Neural cell (in vitro differentiated cells): ENCODE data around the gene SPDEF. TPM values are rescaled to one million over a fixed set of nuclear protein-coding genes. Genes with fewer than 3 reads are reported as not detected.

ENCODE experiments used
- H2AFZ ChIP-seq: fragments of 200-600, 300-800 bp; sonication (generic), shearing (Covaris generic); 2 replicates; pipeline ENCODE4 v1.6.0; 2014; ENCODE audit warnings: low read depth, mild to moderate bottlenecking, antibody characterized with exemption, low read length, moderate library complexity
- H3F3A ChIP-seq: fragments of 200-600 bp; shearing (Covaris generic); 2 replicates; pipeline ENCODE4 v1.6.1; 2016; ENCODE audit warnings: mild to moderate bottlenecking, moderate library complexity, mixed read lengths, antibody characterized with exemption, low read length; ENCODE audit not compliant: insufficient read depth, poor library complexity, severe bottlenecking
- H3K27ac ChIP-seq: fragments of 200-600, 300-800 bp; sonication (generic), shearing (Covaris generic); 2 replicates; pipeline ENCODE4 v1.5.1; 2014; ENCODE audit warnings: mild to moderate bottlenecking, low read length, moderate library complexity
- H3K27me3 ChIP-seq: fragments of 300-800, 200-600 bp; sonication (generic), shearing (Covaris generic); 2 replicates; pipeline ENCODE4 v1.6.0; 2014; ENCODE audit warnings: mild to moderate bottlenecking, low read depth, low read length, moderate library complexity; ENCODE audit not compliant: insufficient read depth
- H3K36me3 ChIP-seq: fragments of 300-800, 200-600 bp; sonication (generic), shearing (Covaris generic); 2 replicates; pipeline ENCODE4 v1.5.1; 2014; ENCODE audit warnings: mild to moderate bottlenecking, antibody characterized with exemption, low read length, moderate library complexity; ENCODE audit not compliant: insufficient read depth
- H3K4me2 ChIP-seq: fragments of 300-800, 200-600 bp; sonication (generic), shearing (Covaris generic); 2 replicates; pipeline ENCODE4 v1.6.0; 2014; ENCODE audit warnings: mild to moderate bottlenecking, low read length
- H3K4me3 ChIP-seq: fragments of 300-800, 200-600 bp; sonication (generic), shearing (Covaris generic); 2 replicates; pipeline ENCODE4 v1.5.1; 2014; ENCODE audit warnings: mild to moderate bottlenecking, low read length, moderate library complexity
- H3K79me2 ChIP-seq: fragments of 200-600 bp; shearing (Covaris generic); replicated peaks from 2 replicates; pipeline ENCODE4 v1.6.0; 2014; ENCODE audit warnings: mild to moderate bottlenecking, low read length, moderate library complexity; ENCODE audit not compliant: insufficient read depth
- H3K9ac ChIP-seq: fragments of 300-800, 200-600 bp; sonication (generic), shearing (Covaris generic); 2 replicates; pipeline ENCODE4 v1.6.1; 2016; ENCODE audit warnings: mild to moderate bottlenecking, low read length, mixed read lengths
- H3K9me2 ChIP-seq: fragments of 200-600 bp; shearing (Covaris generic); 2 replicates; pipeline ENCODE4 v1.6.1; 2016; ENCODE audit warnings: mild to moderate bottlenecking, low read length, mixed read lengths; ENCODE audit not compliant: insufficient read depth
- H3K9me3 ChIP-seq: fragments of 200-600, 300-800 bp; sonication (generic), shearing (Covaris generic); 2 replicates; pipeline ENCODE4 v1.6.1; 2016; ENCODE audit warnings: mild to moderate bottlenecking, mixed run types, low read length, moderate library complexity, mixed read lengths
- H4K20me1 ChIP-seq: fragments of 200-600 bp; shearing (Covaris generic); 2 replicates; pipeline ENCODE4 v1.6.1; 2016; ENCODE audit warnings: mild to moderate bottlenecking, mixed run types; ENCODE audit not compliant: insufficient read depth
- CTCF ChIP-seq: fragments of 450-650 bp; IDR thresholded peaks from 2 replicates; pipeline ENCODE4 v1.5.1; 2014; ENCODE audit warnings: antibody characterized with exemption, mild to moderate bottlenecking, moderate library complexity; ENCODE audit not compliant: poor library complexity, severe bottlenecking
- EP300 ChIP-seq: fragments of 450-650 bp; conservative IDR thresholded peaks from 2 replicates; pipeline ENCODE4 v1.6.1; 2014; ENCODE audit warnings: antibody characterized with exemption, mild to moderate bottlenecking, moderate library complexity; ENCODE audit not compliant: poor library complexity, severe bottlenecking
- EZH2 ChIP-seq: fragments of 200-600, 300-800 bp; shearing (Covaris generic), sonication (generic); IDR thresholded peaks from 2 replicates; pipeline ENCODE4 v1.6.1; 2014; ENCODE audit warnings: antibody characterized with exemption, low read length, borderline replicate concordance, mild to moderate bottlenecking; ENCODE audit not compliant: insufficient read depth, poor library complexity, severe bottlenecking
- MXI1 ChIP-seq: fragments of 450-650 bp; conservative IDR thresholded peaks from 2 replicates; pipeline ENCODE4 v1.6.1; 2014; ENCODE audit warnings: antibody characterized with exemption, mild to moderate bottlenecking; ENCODE audit not compliant: poor library complexity, severe bottlenecking
- POLR2AphosphoS5 ChIP-seq: IDR thresholded peaks from 2 replicates; pipeline ENCODE4 v1.6.1; 2012
- RAD21 ChIP-seq: fragments of 450-650 bp; conservative IDR thresholded peaks from 2 replicates; pipeline ENCODE4 v1.6.1; 2014; ENCODE audit warnings: antibody characterized with exemption, mild to moderate bottlenecking, moderate library complexity
- REST ChIP-seq: IDR thresholded peaks from 2 replicates; pipeline ENCODE4 v1.6.1; 2012; ENCODE audit warnings: borderline replicate concordance
- SMC3 ChIP-seq: fragments of 450-650 bp; conservative IDR thresholded peaks from 2 replicates; pipeline ENCODE4 v1.6.1; 2014; ENCODE audit warnings: antibody characterized with exemption, mild to moderate bottlenecking, moderate library complexity; ENCODE audit not compliant: poor library complexity
- TAF1 ChIP-seq: IDR thresholded peaks from 2 replicates; pipeline ENCODE4 v1.6.1; 2012; ENCODE audit warnings: low read depth
- polyA plus RNA-seq: library from polyadenylated mRNA; depleted of rRNA; stranded (reverse); fragments of >200 nt; gene quantifications from 2 replicates; pipeline ENCODE4 v1.2.3, GENCODE V29; 2014

SPDEF gene
- polyA plus RNA-seq, 1 donor from 2014 or later = 0.36 TPM

- TF ChIP-seq REST (no peak), EZH2 (no peak), CTCF (no peak), POLR2AphosphoS5 (no peak), MXI1 (no peak), EP300 (no peak), SMC3 (no peak), TAF1 (no peak), RAD21 (no peak)
- Histone ChIP-seq H3K27me3 (no peaks in the 10 kb centered on the region), H3K4me3 (no peak overlapping the region), H3K9ac (no peak overlapping the region), H3F3A (no peaks in the 10 kb centered on the region), H3K9me2 (no peaks in the 10 kb centered on the region), H2AFZ (no peak overlapping the region), H3K79me2 (no peaks in the 10 kb centered on the region), H3K9me3 (no peaks in the 10 kb centered on the region), H3K4me2 (no peak overlapping the region), H3K27ac (no peak overlapping the region), H3K36me3 (no peaks in the 10 kb centered on the region), H4K20me1 (no peaks in the 10 kb centered on the region)
These were observed 1.1 kb upstream of the SPDEF start for GRCh38 chr6:34557228-34557627.

GRCh38 chr6:34556493-34556892 is 364 bp upstream of the SPDEF start:
- H3K4me3 ChIP-seq = no peak overlapping the region
- H3K9me2 ChIP-seq = no peaks in the 10 kb centered on the region
- no peak overlapping the region for H3K27ac ChIP-seq
- no peaks in the 10 kb centered on the region for H3F3A ChIP-seq
- TF ChIP-seq RAD21 = no peak
- TF ChIP-seq EZH2 = no peak
- no peak for TF ChIP-seq EP300
- TF ChIP-seq TAF1 = no peak
- TF ChIP-seq POLR2AphosphoS5 = no peak
- TF ChIP-seq MXI1 = no peak
- H3K4me2 ChIP-seq = no peak overlapping the region
- no peaks in the 10 kb centered on the region for H3K27me3 ChIP-seq
- no peak overlapping the region for H2AFZ ChIP-seq
- no peaks in the 10 kb centered on the region for H3K9me3 ChIP-seq
- H4K20me1 ChIP-seq = no peaks in the 10 kb centered on the region
- H3K9ac ChIP-seq = no peak overlapping the region
- no peaks in the 10 kb centered on the region for H3K79me2 ChIP-seq
- no peaks in the 10 kb centered on the region for H3K36me3 ChIP-seq
